DMS153 treated with DMSO at 0.1 percent for 48 hours (cell line): ENCODE measurements around the gene RAB39A.

Experiments used
- DNase-seq: peaks from one replicate; lab custom pipeline; 2025; ENCODE audit not compliant: unreplicated experiment; lab: John Stamatoyannopoulos, UW

The RAB39A gene

DNA sequence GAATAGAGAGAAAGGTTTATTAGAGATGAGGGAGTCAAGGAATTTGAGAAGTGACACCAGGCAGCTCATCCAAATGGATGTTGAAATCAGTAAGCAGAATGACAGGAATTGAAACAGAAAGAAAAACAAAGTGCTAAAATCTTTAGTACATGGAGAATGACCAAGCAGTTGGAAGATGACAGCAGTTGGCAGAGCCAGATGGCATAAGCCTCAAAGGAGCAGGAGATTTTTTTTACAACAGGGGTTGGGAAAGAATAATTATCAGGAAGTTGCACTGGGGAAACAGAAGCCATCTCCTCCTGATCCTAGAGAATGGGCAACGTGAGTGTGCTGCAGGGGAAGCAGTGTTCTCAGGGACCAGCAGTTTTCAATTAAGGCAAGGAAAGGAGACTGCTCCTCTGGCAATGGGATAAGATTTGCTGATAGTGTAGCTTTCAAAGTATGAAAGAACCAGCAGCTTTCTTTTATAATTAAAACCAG lies 28.9 kb downstream of the RAB39A start:
- DNase-seq, result no peak

DNA sequence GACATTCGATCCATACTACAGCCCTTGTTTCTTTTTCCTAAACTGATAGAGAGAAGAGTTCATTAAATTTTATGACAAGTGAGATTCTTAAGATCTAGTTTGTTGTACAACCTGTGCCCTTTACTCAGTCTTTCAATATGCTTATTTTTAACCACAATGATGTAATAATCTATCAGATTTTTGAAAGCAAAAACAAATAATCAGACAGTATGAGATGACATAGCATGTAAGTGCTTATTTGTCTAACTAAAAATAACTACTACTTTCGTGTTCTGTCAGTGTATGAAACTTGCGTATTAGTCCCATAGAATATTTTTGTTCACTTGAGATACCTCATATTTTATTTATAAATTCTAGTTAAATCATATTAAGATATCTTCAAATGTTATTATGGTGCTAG lies 33.2 kb downstream of the RAB39A start:
- no peak for DNase-seq

DNA sequence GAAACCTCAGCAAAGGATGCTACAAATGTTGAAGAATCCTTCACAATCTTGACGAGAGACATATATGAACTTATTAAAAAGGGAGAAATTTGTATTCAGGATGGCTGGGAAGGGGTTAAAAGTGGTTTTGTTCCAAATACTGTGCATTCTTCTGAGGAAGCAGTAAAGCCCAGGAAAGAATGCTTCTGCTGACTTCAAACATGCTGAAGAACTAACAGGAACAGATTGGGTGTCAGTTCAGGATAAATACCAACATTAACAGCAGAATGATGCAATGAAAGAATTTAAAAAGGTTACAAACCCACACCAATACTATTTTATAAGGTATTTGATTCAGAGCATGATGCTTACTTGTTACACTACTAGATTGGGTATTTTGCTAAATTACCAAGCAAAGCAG lies 33.9 kb downstream of the RAB39A start:
- DNase-seq, result no peak

DNA sequence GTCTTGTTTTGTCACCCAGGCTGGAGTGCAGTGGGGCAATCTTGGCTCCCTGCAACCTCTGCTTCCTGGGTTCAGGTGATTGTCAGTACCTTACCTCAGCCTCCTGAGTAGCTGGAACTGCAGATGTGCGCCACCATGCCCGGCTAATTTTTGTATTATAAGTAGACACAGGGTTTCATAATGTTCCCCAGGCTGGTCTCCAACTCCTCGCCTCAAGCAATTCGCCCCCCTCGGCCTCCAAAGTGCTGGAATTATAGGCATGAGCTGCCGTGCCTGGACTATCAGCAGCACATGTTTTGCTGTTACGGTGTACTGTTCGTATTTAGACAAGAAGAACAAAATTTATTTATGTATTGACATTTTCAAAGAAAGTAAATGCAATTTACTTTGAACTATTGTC lies 34.8 kb downstream of the RAB39A start:
- DNase-seq, result no peak

DNA sequence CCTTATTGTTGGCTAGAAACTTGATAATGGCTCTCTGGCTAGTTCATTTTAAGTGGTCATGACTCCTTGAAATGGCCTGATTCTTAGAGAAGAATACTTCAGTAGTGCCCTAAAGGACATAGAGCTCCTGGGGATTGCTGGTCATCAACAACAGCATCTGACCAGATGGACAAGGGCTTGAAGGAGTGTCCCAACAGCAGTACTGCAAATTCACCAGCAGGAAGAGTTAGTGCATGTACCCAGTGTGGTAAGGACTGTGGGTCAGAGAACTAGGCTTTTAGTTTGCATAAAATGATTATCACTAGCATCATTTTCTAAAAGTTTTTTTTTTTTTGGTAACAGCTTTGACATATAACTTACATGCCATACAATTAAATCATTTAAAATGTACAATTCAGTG lies 41.0 kb downstream of the RAB39A start:
- DNase-seq, result no peak

DNA sequence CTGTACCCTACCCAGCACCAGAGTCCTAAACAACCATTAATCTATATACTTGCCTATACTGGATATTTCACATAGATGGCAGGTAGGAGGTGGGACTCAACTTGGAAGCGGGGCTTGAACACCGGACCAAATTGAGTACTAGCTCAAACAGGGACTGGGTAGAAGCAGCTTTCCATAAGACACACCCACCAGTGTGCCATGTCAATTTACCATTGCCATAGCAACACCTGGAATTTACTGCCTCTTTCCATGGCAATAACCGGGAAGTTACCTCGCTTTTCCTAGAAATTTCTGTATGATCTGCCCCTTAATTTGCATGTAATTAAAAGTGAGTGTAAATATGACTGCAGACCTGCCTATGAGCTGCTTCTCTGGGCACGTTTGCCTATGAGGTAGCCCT lies 41.8 kb downstream of the RAB39A start:
- DNase-seq, result no peak

DNA sequence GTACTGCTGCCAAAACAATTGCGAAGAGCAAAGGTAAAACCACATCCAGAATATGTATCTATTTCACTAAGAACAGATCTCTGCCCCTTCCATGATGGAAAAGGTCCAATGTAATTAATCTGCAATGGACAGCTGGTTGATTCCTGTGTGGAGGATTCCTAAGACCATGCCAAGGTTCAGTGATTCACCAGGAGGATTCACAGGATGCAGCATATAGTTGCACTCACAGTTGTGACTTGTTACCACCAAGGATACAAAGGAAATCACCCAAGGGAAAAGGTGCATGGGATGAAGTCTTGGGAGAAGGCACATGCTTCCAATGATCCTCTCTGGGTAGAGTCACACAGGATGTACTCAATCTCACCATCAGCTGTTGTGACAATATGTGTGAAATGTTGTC lies 45.4 kb downstream of the RAB39A start:
- DNase-seq, result no peak

DNA sequence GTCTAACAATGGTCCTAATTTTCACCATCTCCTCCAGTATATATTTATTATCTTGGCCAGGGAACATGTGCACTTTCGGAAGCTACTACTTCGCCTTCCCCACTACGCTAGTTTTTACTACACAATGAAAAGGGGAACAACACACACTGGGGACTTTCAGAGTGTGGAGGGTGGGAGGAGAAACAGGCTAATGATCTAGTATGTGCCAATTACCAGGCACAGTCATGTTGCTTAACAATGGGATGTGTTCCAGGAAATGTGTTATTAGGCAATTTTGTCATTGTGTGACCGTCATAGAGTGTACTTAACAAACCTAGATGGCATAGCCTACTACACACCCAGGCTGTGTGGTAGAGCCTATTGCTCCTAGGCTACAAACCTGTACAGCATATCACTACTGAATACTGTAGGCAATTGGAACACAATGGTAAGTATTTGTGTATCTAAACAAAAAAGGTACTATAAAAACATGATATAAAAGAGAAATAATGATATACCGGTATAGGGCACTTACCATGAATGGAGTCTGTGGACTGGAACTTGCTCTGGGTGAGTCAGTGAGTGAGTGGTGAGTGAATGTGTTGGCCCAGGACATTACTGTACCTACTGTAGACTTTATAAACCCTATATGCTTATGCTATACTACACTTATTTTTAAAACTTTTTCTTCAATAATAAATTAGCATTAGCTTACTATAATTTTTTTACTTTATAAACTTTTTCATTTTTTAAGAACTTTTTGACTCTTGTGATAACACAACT lies 60.3 kb downstream of the RAB39A start:
- DNase-seq, result no peak

DNA sequence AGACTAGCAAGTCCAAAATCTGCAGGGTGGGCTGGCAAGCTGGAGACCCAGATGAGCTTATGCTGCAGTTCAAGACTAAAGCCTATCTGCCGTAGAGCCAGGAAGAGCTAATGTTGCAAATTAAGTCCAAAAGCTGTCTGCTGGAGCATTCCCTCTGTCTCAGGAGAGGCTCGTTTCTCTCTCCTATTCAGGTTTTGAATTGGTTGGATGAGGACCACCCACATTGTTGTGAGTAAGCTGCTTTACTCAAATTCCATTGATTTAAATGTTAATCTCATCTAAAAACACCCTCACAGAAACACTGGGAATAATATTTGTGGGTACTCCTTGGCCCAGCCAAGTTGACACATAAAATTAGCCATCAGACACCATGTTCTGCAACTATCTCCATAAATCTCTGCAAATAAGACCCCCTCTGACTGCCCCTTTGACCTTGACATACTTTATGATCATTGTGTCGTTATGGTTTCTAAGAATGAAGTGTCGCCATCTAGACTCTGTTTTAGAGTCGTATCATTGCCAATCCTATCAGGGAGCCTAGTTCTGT lies 63.7 kb downstream of the RAB39A start:
- DNase-seq, result no peak

DNA sequence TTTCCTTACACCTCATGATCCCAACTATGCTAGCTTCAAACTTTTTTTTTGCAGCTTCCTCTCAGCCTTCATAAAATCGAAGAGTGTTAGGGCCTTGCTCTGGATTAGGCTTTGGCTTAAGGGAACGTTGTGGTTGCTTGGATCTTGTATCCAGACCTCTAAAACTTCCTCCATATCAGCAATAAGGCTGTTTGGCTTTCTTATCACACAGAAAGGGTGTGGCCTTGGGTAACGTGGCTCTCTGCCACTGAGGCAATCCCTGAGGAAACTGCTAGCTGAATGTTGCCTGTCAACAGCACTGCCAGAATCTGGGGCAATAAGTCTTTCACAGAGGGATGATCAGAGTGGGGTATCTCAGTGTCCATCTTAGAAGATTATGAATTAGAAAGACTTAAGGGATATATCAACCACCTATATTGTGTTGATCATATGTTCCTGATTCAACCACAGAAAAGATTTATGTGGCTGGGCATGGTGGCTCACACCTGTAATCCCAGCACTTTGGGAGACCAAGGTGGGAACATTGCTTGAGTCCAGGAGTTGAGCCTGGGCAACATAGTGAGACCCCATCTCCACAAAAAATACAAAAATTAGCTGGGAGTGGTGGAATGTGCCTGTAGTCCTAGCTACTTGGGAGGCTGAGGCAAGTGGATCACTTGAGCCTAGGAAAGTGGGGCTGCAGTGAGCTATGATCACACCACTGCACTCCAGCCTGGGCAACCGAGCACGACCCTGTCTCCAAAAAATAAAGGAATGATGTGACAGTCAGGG lies 67.9 kb downstream of the RAB39A start:
- no peak for DNase-seq

DNA sequence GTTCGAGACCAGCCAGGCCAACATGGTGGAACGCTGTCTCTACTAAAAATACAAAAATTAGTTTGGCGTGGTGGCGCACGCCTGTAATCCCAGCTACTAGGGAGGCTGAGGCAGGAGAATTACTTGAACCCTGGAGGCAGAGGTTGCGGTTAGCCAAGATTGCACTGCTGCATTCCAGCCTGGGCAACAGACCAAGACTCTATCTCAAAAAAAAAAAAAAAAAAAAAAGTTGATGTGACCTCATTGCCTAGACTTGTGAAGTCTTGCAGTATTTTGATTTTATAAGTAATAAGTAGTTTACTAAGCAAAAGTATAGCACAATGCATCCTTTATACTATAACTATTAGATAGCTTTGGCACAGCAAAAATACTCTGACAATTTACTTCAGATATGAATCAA lies 70.5 kb downstream of the RAB39A start:
- no peak for DNase-seq

DNA sequence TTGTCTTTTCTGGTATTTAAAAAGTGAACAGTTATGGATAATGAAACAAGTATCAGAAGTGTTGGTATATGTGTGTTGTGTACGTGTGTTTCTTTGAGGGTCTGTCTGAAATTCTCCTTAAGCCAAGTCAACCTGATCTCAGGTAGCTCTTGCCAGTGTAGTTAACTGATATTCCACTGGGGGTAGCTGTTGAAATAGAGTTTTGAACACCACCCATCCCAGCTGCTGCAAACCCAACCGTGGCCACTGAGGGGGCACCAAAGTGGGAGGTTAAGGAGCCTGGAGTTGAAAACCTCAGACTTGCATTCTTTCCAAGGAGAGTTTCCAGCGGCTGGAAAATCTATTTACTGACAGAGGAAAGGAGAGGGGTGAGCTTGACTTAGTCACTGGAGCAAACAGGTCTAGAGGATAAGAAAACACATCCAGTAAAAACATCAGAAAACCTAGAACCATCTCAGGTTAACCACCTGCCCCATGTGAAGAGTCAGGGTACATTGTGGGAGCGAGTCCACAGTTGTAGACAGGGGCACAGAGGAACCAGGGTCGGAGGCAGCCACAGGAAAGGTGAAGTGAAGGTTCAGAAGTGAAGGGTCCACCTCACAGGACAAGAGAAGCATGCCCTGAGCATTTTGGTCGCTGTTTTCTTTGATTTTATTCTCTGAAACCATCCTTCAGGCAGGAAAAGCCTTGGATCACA lies 71.7 kb downstream of the RAB39A start:
- DNase-seq, result no peak

DNA sequence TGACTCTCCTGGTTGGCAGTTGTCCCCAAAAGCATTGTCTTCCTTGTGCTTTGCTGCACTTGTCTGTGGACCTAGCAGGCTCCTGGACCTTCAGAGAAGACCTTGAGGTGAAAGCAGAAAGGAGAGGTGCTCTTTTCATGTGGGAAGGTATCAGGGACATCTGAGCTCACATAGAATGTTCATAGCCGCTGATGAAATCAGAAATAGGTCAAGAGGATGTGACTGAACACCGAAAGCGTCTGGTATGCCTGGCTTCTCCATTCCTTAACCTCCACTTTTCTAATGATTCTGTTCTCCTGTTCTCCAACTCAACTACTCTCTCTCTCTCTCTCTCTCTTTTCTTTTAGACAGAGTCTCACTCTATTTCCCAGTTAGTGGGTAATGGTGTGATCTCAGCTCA lies 74.2 kb downstream of the RAB39A start:
- DNase-seq, result no peak

DNA sequence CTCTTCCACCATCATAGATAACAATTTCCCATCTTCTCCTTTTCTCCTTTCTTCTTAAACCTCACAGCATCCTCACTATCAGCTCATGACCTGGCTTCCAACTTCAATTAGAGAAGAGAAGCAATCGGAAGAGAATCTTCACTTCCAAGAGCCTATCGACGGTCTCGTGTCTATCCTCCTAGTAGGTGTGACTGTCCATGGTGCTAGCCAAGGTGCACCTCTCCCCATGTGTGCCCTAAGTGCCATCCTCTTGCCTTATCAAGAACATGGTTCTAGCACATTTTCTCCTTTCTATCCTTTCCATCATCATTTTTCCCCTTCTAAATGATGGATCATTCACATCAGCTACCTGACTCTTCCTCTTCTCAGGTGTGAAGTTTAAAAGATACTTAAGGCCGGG lies 75.4 kb downstream of the RAB39A start:
- no peak for DNase-seq

DNA sequence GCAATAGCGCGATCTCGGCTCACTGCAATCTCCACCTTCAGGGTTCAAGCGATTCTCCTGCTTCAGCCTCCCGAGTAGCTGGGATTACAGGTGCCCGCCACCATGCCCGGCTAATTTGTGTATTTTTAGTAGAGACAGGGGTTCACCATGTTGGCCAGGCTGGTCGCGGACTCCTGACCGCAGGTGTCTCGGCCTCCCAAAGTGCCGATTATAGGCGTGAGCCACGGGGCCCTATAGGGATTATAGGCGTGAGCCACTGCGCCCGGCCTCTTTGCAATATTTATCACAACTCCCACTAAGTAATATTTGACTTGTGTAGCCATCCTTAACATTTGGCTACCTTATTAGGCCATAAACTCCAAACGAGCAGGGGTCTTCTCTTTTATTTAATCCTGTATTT lies 79.6 kb downstream of the RAB39A start:
- DNase-seq, result no peak

DNA sequence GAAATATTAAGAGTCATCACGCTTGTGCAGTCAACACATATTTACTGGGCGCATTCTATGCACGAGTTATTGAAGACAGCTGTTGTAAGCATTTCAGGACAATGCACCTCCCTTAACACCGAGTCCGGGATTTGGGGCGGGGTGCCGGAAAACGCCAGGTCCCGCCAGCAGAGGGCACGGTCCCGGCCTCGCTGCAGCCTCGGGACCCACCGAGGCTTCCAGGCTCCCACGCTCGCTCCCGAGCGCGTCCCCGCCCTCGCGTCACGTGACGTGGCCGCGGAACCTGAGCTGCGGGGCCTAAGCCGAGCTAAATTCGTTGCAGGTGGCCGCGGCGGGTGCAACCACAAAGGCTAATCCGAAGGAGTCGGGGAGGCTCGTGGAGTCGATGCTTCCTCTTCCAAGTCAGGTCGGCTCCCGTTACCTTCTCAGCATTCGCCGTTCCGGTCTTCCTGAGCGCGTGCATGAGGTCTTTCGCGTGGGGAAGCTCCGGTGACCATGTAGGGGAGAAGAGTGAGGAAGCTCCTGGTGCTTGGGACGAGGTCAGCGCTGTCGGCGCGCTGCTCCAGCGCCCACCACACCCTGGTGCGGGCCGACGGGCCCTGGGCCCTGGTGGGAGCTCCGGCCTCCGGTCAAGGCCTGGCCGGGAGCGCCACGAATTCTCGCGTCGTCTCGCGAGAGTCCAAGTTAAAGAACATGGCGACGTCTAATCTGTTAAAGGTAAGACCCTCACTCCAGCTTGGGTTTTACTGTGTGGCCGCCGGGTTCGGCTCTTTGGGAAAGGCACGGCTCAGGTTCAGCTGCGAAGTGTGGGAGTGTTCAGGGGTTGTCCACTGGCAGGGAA lies 80.6 kb downstream of the RAB39A start, which contains the start of gene CUL5:
Gene CUL5 (plus strand): TSS at position 243 of the 841 bp plus-strand sequence. CDS start 451 bp downstream, at position 694.
- peak; percentile 75 for DNase-seq

DNA sequence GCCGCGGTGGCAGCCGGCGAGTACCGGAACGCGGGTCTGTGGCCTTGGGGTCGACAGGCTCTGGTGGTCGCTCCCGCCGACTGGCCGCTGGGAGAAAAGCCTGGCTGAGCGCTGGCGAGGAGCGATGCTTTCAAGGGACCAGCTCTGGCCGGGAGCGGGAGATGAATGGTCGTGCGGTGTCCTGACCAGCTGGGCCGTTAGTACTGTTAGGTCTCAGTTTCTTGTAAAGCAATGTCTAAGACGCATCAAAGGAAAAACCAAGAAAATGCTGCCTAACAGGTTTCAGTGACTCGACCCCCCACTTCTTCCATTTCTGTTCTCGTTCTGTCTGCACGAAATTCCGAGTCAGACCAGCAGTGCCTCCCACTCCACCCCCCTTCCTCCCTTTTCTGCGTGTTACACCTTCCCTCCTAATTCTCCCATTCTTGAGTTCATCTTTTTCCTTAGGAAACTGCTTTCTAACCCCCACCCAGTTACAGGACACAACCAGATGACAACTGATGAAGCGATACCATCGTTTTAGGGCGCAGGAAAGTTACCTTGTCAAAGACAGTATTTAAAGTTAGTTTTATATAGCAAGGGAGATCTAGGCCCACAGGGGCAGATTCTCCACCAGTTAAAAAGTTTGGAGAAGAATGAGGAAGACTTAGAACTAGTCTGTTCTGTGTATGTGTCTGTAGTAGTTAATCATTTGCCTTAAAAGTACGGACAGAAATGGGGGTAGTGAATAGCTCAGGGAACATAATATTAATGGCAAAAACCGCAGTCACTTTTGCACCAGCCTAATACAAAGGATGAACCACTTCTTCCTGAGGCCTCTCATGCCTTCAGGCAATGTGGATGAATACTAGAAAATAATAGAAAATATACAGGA lies 81.5 kb downstream of the RAB39A start:
- no peak for DNase-seq

DNA sequence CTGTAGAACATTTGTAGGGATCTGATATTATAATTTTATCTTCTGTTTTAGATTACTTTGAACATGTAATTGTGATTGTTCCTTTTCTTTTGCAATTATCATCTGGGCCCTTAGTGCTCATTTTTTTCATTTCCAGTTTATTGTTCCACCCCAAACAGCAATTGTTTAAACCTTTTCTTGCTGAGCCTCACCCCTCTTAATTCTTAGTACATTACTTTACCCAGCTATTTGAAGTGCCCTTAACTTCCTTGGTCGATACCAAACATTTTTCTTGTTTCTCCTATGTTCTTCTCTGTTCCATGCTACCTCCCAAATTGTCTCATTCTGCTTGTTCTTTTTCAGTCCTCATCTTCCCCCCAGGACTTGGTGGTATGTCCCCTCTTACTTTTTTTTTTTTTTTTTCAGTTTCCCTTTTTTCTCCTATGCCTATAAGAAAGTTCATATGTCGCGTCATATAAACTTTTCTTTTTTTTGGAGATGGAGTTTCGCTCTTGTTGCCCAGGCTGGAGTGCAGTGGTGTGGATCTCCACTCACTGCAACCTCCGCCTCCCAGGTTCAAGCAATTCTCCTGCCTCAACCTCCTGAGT lies 84.0 kb downstream of the RAB39A start:
- no peak for DNase-seq
